DOHH2 (cell line): ENCODE results near the gene NAV2.

Experiments
- EZH2phosphoT487 ChIP-seq: fragments of 200-600 bp; sonication (generic); IDR thresholded peaks from 2 replicates; pipeline ENCODE4 v1.6.1; 2017; ENCODE audit warnings: borderline replicate concordance, mild to moderate bottlenecking, antibody characterized with exemption, low read length, moderate library complexity, mixed read lengths
- TF ChIP-seq, protein P1 (sequence below): fragments of 200-600 bp; sonication (generic); IDR thresholded peaks from one replicate; pipeline ENCODE4 v1.5.1; 2014; ENCODE audit warnings: antibody characterized with exemption, mild to moderate bottlenecking, low read depth, low read length; ENCODE audit not compliant: poor library complexity, severe bottlenecking

DNA sequence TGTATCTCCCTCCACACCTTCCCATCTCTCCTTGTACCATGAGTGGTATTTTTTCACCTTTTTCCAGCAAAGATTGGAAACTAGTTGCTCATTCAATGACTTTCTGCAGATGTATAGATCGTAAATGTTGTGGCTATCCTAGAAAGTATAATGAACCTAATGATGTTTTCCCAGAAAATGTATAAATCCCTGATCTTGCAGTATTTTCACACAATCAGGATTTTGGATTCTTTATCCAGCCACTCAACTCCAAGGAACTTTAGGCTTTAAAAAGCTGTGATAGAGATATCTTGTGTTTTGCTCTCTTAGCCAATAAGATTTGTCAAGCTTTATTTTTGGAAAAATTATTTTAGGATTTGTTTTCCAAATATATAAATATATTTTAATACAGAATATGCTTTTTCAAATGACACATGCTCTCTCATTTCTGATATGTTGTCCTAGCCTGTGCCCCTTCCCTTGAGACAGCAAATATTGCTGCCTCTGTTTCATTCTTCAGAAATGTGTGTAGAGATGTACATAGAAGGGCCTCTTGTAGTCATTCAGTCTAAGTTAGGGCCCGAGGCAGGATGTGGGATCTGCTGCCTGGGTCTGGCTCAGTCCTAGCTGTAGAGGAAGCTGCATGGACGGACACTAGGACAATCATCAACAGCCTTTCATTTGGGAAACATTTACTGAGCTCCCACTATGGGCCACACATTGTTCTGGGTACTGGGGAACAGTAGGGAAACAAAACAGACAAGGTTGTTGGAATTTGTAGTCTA lies 62.4 kb downstream of the NAV2 start:
- TF ChIP-seq, protein P1, sequence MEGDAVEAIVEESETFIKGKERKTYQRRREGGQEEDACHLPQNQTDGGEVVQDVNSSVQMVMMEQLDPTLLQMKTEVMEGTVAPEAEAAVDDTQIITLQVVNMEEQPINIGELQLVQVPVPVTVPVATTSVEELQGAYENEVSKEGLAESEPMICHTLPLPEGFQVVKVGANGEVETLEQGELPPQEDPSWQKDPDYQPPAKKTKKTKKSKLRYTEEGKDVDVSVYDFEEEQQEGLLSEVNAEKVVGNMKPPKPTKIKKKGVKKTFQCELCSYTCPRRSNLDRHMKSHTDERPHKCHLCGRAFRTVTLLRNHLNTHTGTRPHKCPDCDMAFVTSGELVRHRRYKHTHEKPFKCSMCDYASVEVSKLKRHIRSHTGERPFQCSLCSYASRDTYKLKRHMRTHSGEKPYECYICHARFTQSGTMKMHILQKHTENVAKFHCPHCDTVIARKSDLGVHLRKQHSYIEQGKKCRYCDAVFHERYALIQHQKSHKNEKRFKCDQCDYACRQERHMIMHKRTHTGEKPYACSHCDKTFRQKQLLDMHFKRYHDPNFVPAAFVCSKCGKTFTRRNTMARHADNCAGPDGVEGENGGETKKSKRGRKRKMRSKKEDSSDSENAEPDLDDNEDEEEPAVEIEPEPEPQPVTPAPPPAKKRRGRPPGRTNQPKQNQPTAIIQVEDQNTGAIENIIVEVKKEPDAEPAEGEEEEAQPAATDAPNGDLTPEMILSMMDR, result no peak
- TF ChIP-seq EZH2phosphoT487, result no peak
